Measurements from ENCODE around the gene FCRL6. TPM values are rescaled to one million over a fixed set of nuclear protein-coding genes. Genes with fewer than 3 reads are reported as not detected.
A peak's percentile ranks its signal among the peaks of the same experiment; 100 is the strongest.

Gene FCRL6
- total RNA-seq, 1 experiment from 2014 or later = not detected

- DNase-seq (ENCODE audit: low read depth) = no peak
Measured at GRCh38 chr1:159799446-159799985, 2.6 kb upstream of the FCRL6 start.

- peak; percentile 22 for DNase-seq (ENCODE audit: low read depth)
Measured at GRCh38 chr1:159800177-159800930, 1.8 kb upstream of the FCRL6 start.

GRCh38 chr1:159803956-159804689 is 2.0 kb downstream of the FCRL6 start:
- DNase-seq (ENCODE audit: low read depth) = no peak

GRCh38 chr1:159804924-159805323 is 2.8 kb downstream of the FCRL6 start:
- no peak for DNase-seq (ENCODE audit: low read depth)

GRCh38 chr1:159815926-159816325 is 13.8 kb downstream of the FCRL6 start:
- no peak for DNase-seq (ENCODE audit: low read depth)

- peak; percentile 71 for DNase-seq (ENCODE audit: low read depth)
Measured at GRCh38 chr1:159817276-159818041, 15.3 kb downstream of the FCRL6 start.

- DNase-seq (ENCODE audit: low read depth) = no peak
Measured at GRCh38 chr1:159821171-159821867, 19.2 kb downstream of the FCRL6 start.

- DNase-seq (ENCODE audit: low read depth) = no peak
Measured at GRCh38 chr1:159823406-159823805, 21.2 kb downstream of the FCRL6 start.

GRCh38 chr1:159825564-159825963 is 23.4 kb downstream of the FCRL6 start:
- no peak for DNase-seq (ENCODE audit: low read depth)

- peak; percentile 28 for DNase-seq (ENCODE audit: low read depth)
Measured at GRCh38 chr1:159826441-159827101, 24.4 kb downstream of the FCRL6 start, which contains the start of gene SLAMF8. Gene SLAMF8, plus strand, starts transcription at chr1:159826873. Its CDS starts 26 bp downstream, at chr1:159826899.

GRCh38 chr1:159827102-159827490 is 24.9 kb downstream of the FCRL6 start:
- no peak for DNase-seq (ENCODE audit: low read depth)

- DNase-seq (ENCODE audit: low read depth) = no peak
Measured at GRCh38 chr1:159827549-159827948, 25.4 kb downstream of the FCRL6 start.

- DNase-seq (ENCODE audit: low read depth) = no peak
Measured at GRCh38 chr1:159828176-159828575, 26.0 kb downstream of the FCRL6 start.

GRCh38 chr1:159828581-159829272 is 26.6 kb downstream of the FCRL6 start:
- no peak for DNase-seq (ENCODE audit: low read depth)

- DNase-seq (ENCODE audit: low read depth) = peak; percentile 33
Measured at GRCh38 chr1:159829273-159829634, 27.1 kb downstream of the FCRL6 start.

- peak; percentile 54 for DNase-seq (ENCODE audit: low read depth)
Measured at GRCh38 chr1:159829822-159830465, 27.8 kb downstream of the FCRL6 start.

GRCh38 chr1:159830722-159831121 is 28.6 kb downstream of the FCRL6 start:
- DNase-seq (ENCODE audit: low read depth) = no peak

GRCh38 chr1:159831412-159832141 is 29.4 kb downstream of the FCRL6 start:
- DNase-seq (ENCODE audit: low read depth) = no peak

GRCh38 chr1:159832309-159832708 is 30.1 kb downstream of the FCRL6 start:
- DNase-seq (ENCODE audit: low read depth) = no peak
